Measurements from ENCODE around the gene TEX2. TPM values are rescaled to one million over a fixed set of nuclear protein-coding genes. Genes with fewer than 3 reads are reported as not detected.

The TEX2 gene
- total and polyA plus RNA-seq, 7 experiments from 2014 or later: 7.9 to 24.2 (median 14.4) TPM

DNA sequence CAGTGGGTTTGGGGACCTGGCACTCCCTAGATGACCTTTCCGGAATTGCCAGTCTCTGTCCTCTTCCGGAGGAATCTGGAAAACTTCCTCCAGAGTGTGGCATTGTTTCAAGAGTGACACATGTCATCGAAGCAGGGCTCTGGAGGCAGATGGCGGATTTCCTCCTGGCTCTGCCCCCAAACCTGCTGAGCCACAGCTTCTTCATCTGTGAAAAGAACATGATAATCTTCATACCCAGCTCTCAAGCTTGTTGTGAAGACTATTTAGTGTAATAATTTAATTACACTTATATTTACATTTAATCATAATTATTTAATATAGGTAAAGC is 19.7 kb upstream of the TEX2 start:
- no peaks in the 10 kb centered on the region for H3K36me3 Mint-ChIP-seq
- ATAC-seq: no peak
- H3K27me3 ChIP-seq (ENCODE audit: control insufficient read depth in 2 of 2, insufficient read depth in 2 of 2, low read length in 2 of 2): no peaks in the 10 kb centered on the region
- no peaks in the 10 kb centered on the region for H3K9me3 ChIP-seq (ENCODE audit: control insufficient read depth in 2 of 3, low read length in 3 of 3)
- intact Hi-C loops (cut with micrococcal nuclease): loop anchor here (1.0 to 5.0 kb wide), 10 partner anchors 19 to 372 kb away; partner anchors contain the start of genes CSHL1 (in 2 of the 2), ERN1 (in 1 of the 2) and TEX2 (in 1 of the 2)
- no peak overlapping the region for H3K27ac ChIP-seq (ENCODE audit: low read depth, low read length)
- no peaks in the 10 kb centered on the region for H3K36me3 ChIP-seq (ENCODE audit: control insufficient read depth in 2 of 3, insufficient read depth in 3 of 3, low read length in 3 of 3)
- peaks cover 0 to 7% (median 0%) of the 10 kb centered on the region in 7 donors for H3K4me1 Mint-ChIP-seq
- peaks cover 0 to 5% of the 10 kb centered on the region in 2 donors for H3K4me1 ChIP-seq (ENCODE audit: control insufficient read depth in 2 of 2, insufficient read depth in 2 of 2, low read length in 2 of 2)
- H3K4me3 Mint-ChIP-seq: no peak overlapping the region
- DNase-seq: no peak
- H3K27ac Mint-ChIP-seq: no peak overlapping the region
- ChIA-PET CTCF (interaction anchor here (0.8 to 1.7 kb wide), 5 partner anchors 8 to 262 kb away, joined by 3 to 4 read pairs (median 4); partner anchors contain the start of gene ICAM2), POLR2A (interaction anchor here (0.9 to 4.3 kb wide), 4 partner anchors 19 to 137 kb away, joined by 3 to 38 read pairs (median 4); partner anchors contain the start of gene TEX2)
- no peak overlapping the region for H3K4me3 ChIP-seq (ENCODE audit: low read length)
- peaks cover 0 to 8% (median 0%) of the 10 kb centered on the region in 5 donors for H3K27me3 Mint-ChIP-seq
- H3K9me3 Mint-ChIP-seq: no peaks in the 10 kb centered on the region

DNA sequence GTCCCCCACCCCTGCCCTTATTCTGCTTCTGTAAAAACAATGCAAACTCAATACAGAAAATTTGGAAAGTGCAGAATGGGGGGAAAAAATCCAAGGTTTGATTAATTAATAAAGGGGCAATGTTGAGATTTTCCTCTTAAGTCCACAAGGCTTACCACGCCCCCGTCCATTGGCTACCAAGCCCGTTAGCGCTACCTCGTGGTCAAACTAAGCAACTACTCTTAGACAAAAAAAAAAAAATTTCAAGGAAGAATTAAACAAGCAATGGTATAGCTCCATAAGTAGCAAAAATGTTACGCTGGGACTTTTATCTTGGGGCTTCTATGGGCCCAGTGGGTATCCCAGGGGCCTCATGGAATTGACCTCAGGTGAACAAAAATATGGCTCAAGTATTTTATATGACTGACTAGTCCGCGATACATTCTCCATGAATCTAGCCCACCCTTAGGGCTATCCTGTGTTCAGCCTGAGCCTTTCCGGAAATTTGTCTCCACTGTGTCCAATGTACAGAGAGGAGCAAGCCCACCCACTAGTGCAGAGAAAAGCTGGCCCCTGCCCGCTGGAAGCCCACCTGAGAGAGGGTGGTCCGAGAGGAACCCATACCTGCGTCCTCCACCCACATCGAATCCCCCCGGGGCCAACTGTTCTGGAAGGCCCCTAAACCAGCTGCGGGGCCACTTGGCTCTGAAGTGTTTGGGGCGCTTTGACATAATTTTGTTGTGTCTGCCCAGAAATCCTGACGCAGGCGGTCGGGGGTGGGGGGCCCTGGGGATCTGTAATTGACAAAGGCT is 19.1 kb upstream of the TEX2 start:
- Mint-ChIP-seq H3K4me1 (peaks cover 0 to 7% (median 0%) of the 10 kb centered on the region in 7 donors), H3K36me3 (no peaks in the 10 kb centered on the region), H3K27ac (peak overlapping the region in 1 of 9 donors; percentile 20), H3K27me3 (peaks cover 0 to 8% (median 0%) of the 10 kb centered on the region in 5 donors), H3K9me3 (no peaks in the 10 kb centered on the region), H3K4me3 (no peak overlapping the region)
- DNase-seq (peak in 8 of 9 donors; percentile 31 to 61 (median 54)), ATAC-seq (peak; percentile 83)
- no peaks in the 10 kb centered on the region for H3K27me3 ChIP-seq (ENCODE audit: control insufficient read depth in 2 of 2, insufficient read depth in 2 of 2, low read length in 2 of 2)
- ChIA-PET CTCF (interaction anchor here (0.6 to 1.7 kb wide), 16 partner anchors 9 to 370 kb away, joined by 3 to 7 read pairs (median 4); partner anchors contain the start of gene ICAM2), POLR2A (interaction anchor here (0.6 to 4.3 kb wide), 11 partner anchors 10 to 373 kb away, joined by 3 to 38 read pairs (median 4); partner anchors contain the start of genes CD79B and TEX2)
- intact Hi-C loops (cut with micrococcal nuclease): loop anchor here (1.0 to 5.0 kb wide), 11 partner anchors 19 to 371 kb away; partner anchors contain the start of genes CSHL1 (in 2 of the 2), TEX2 (in 2 of the 2) and ERN1 (in 1 of the 2)
- H3K27ac ChIP-seq (ENCODE audit: low read depth, low read length): no peak overlapping the region
- peaks cover 0 to 5% of the 10 kb centered on the region in 2 donors for H3K4me1 ChIP-seq (ENCODE audit: control insufficient read depth in 2 of 2, insufficient read depth in 2 of 2, low read length in 2 of 2)
- H3K9me3 ChIP-seq (ENCODE audit: control insufficient read depth in 2 of 3, low read length in 3 of 3): no peaks in the 10 kb centered on the region
- no peaks in the 10 kb centered on the region for H3K36me3 ChIP-seq (ENCODE audit: control insufficient read depth in 2 of 3, insufficient read depth in 3 of 3, low read length in 3 of 3)
- H3K4me3 ChIP-seq (ENCODE audit: low read length): no peak overlapping the region

DNA sequence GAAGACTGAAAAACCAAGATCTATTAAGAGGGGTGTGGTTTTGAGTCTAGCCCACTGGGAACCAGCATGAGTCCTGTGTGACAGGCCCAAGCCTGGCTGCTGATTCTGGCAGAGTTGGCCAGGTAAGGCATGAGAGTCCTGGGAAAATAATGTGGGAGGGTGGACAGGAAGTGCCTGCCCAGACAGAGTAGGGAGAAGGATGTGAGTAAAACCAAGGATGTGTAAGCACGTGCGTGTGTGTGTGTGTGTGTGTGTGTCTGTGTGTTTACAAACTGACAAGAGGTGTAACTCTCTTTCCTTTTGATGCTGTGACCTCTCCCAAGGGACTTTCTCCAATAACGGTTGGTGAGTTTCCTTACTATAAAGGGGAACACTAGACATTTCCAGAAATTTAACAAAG is 15.6 kb upstream of the TEX2 start:
- peak overlapping the region in 2 of 9 donors; percentile 7 to 38 for H3K27ac Mint-ChIP-seq
- no peak overlapping the region for H3K27ac ChIP-seq (ENCODE audit: low read depth, low read length)
- no peak overlapping the region for H3K4me3 ChIP-seq (ENCODE audit: low read length)
- no peaks in the 10 kb centered on the region for H3K9me3 Mint-ChIP-seq
- H3K4me3 Mint-ChIP-seq: no peak overlapping the region
- ChIA-PET CTCF (no interaction called here), POLR2A (interaction anchor here (1.4 to 1.7 kb wide), 2 partner anchors 9 to 16 kb away, joined by 4 to 5 read pairs; partner anchors contain the start of gene TEX2)
- no peaks in the 10 kb centered on the region for H3K9me3 ChIP-seq (ENCODE audit: control insufficient read depth in 2 of 3, low read length in 3 of 3)
- H3K4me1 Mint-ChIP-seq: peaks cover 0 to 7% (median 0%) of the 10 kb centered on the region in 7 donors
- DNase-seq (no peak), ATAC-seq (no peak)
- H3K36me3 Mint-ChIP-seq: no peaks in the 10 kb centered on the region
- peaks cover 0 to 5% of the 10 kb centered on the region in 2 donors for H3K4me1 ChIP-seq (ENCODE audit: control insufficient read depth in 2 of 2, insufficient read depth in 2 of 2, low read length in 2 of 2)
- no peaks in the 10 kb centered on the region for H3K36me3 ChIP-seq (ENCODE audit: control insufficient read depth in 2 of 3, insufficient read depth in 3 of 3, low read length in 3 of 3)
- H3K27me3 Mint-ChIP-seq: peaks cover 0 to 2% (median 0%) of the 10 kb centered on the region in 5 donors
- intact Hi-C loops (cut with micrococcal nuclease): no loop called here
- no peaks in the 10 kb centered on the region for H3K27me3 ChIP-seq (ENCODE audit: control insufficient read depth in 2 of 2, insufficient read depth in 2 of 2, low read length in 2 of 2)

DNA sequence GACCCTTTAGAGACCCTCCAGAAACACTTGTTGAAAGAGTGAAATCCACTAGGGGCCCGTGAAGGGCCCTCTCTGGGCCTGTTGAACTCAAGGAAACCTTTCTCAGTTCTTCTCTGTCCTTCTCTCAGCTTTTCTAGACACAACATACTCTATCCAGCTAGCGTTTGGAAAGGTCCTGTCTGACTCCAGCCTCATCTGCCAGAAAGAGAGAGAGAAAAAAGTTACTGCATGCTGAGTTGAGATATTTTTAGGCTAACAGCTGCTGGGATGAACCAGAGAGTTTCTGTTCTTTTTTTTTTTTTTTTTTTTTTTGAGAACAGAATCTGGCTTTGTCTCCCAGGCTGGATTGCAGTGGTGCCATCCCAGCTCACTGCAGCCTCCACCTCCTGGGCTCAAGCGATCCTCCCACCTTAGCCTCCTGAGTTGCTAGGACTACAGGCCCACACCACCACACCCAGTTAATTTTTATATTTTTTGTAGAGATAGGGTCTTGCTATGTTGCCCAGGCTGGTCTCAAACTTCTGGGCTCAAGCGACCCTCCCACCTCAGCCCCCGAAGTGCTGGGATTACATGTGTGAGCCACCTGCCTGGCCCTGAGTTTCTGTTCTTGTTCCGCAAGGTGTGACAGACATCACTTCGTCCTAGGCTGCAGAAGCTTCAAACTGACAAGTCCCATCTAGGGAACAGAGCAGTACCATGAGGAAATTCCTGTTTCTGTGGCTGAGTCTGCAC is 14.9 kb upstream of the TEX2 start:
- no peak for ATAC-seq
- Histone ChIP-seq H3K4me1 (ENCODE audit: control insufficient read depth in 2 of 2, insufficient read depth in 2 of 2, low read length in 2 of 2) (peaks cover 0 to 8% of the 10 kb centered on the region in 2 donors), H3K27me3 (ENCODE audit: control insufficient read depth in 2 of 2, insufficient read depth in 2 of 2, low read length in 2 of 2) (no peaks in the 10 kb centered on the region), H3K9me3 (ENCODE audit: control insufficient read depth in 2 of 3, low read length in 3 of 3) (no peaks in the 10 kb centered on the region), H3K27ac (ENCODE audit: low read depth, low read length) (no peak overlapping the region), H3K4me3 (ENCODE audit: low read length) (no peak overlapping the region), H3K36me3 (ENCODE audit: control insufficient read depth in 2 of 3, insufficient read depth in 3 of 3, low read length in 3 of 3) (no peaks in the 10 kb centered on the region)
- Mint-ChIP-seq H3K4me3 (no peak overlapping the region), H3K9me3 (no peaks in the 10 kb centered on the region), H3K36me3 (no peaks in the 10 kb centered on the region), H3K27me3 (no peaks in the 10 kb centered on the region), H3K27ac (peak overlapping the region in 2 of 9 donors; percentile 7 to 72), H3K4me1 (peaks cover 2 to 11% (median 4%) of the 10 kb centered on the region in 7 donors)
- CTCF ChIA-PET: no interaction called here
- POLR2A ChIA-PET: no interaction called here
- intact Hi-C loops (cut with micrococcal nuclease): no loop called here
- DNase-seq: no peak

DNA sequence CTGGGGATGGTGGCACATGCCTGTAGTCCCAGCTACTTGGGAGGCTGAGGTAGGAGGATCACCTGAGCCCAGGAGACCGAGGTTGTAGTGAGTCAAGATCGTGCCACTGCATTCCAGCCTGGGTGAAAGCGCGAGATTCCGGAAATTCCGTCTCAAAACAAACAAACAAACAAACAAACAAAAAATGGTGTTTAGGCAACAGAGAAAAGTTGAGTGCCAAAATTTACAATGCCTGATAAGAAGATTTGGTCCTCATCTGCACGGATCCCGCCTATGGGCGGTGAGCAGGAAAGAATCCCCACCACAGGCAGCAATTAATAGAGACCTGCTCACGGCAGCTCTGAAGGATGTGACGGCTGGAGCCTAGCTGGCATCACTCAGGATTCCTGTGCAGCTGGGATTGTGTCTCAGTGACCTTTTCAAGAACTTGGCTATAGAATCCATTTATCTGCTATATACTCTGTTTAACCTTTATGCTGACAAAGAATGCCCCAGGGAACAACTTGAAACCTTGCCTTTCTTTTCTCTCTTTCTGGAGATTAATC is 14.0 kb upstream of the TEX2 start:
- POLR2A ChIA-PET: interaction anchor here (2.4 kb wide), 1 partner anchor 131 kb away, joined by 9 read pairs; no protein-coding TSS in a partner anchor
- no peak overlapping the region for H3K27ac Mint-ChIP-seq

DNA sequence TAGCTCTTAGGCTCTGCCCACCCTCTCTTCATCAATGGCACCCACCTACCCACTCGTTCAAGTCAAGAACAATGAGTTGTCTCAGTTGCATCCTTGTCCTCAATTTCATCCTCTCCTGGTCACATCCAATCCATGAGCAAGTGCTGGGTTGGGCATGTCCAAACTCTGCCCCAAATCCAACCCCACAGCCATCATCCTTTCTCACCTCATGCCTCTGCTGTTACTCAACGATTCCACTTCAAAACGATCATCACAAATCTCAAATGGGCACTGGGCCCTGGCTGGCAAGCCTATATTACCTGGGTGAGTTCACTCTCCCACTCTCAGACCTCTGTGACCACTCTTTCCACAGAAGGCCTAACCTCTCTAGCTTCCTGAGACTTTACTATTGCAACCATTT is 12.0 kb upstream of the TEX2 start:
- Mint-ChIP-seq H3K27me3 (no peaks in the 10 kb centered on the region), H3K4me1 (peaks cover 6 to 34% (median 26%) of the 10 kb centered on the region in 7 donors), H3K27ac (peak overlapping the region in 1 of 9 donors; percentile 45), H3K36me3 (peaks cover 0 to 7% (median 0%) of the 10 kb centered on the region in 5 donors), H3K9me3 (peaks cover 0 to 10% (median 0%) of the 10 kb centered on the region in 11 donors), H3K4me3 (no peak overlapping the region)
- ChIA-PET CTCF (no interaction called here), POLR2A (interaction anchor here (2.4 kb wide), 1 partner anchor 129 kb away, joined by 9 read pairs; no protein-coding TSS in a partner anchor)
- H3K9me3 ChIP-seq (ENCODE audit: control insufficient read depth in 2 of 3, low read length in 3 of 3): peaks cover 0 to 5% (median 0%) of the 10 kb centered on the region in 3 experiments
- no peak overlapping the region for H3K27ac ChIP-seq (ENCODE audit: low read depth, low read length)
- no peak overlapping the region for H3K4me3 ChIP-seq (ENCODE audit: low read length)
- peaks cover 0 to 16% of the 10 kb centered on the region in 2 donors for H3K4me1 ChIP-seq (ENCODE audit: control insufficient read depth in 2 of 2, insufficient read depth in 2 of 2, low read length in 2 of 2)
- no peak for DNase-seq
- no peak for ATAC-seq
- H3K36me3 ChIP-seq (ENCODE audit: control insufficient read depth in 2 of 3, insufficient read depth in 3 of 3, low read length in 3 of 3): no peaks in the 10 kb centered on the region
- intact Hi-C loops (cut with micrococcal nuclease): no loop called here
- no peaks in the 10 kb centered on the region for H3K27me3 ChIP-seq (ENCODE audit: control insufficient read depth in 2 of 2, insufficient read depth in 2 of 2, low read length in 2 of 2)

More for the DNA sequence above, 14.0 kb upstream of the TEX2 start:
- Mint-ChIP-seq H3K4me1 (peaks cover 3 to 14% (median 10%) of the 10 kb centered on the region in 7 donors), H3K9me3 (peaks cover 0 to under 1% (median 0%) of the 10 kb centered on the region in 11 donors), H3K36me3 (no peaks in the 10 kb centered on the region), H3K4me3 (no peak overlapping the region), H3K27me3 (no peaks in the 10 kb centered on the region)
- H3K27me3 ChIP-seq (ENCODE audit: control insufficient read depth in 2 of 2, insufficient read depth in 2 of 2, low read length in 2 of 2): no peaks in the 10 kb centered on the region
- H3K9me3 ChIP-seq (ENCODE audit: control insufficient read depth in 2 of 3, low read length in 3 of 3): no peaks in the 10 kb centered on the region
- intact Hi-C loops (cut with micrococcal nuclease): no loop called here
- ATAC-seq (no peak), DNase-seq (no peak)
- peaks cover 0 to 12% of the 10 kb centered on the region in 2 donors for H3K4me1 ChIP-seq (ENCODE audit: control insufficient read depth in 2 of 2, insufficient read depth in 2 of 2, low read length in 2 of 2)
- CTCF ChIA-PET: no interaction called here
- H3K36me3 ChIP-seq (ENCODE audit: control insufficient read depth in 2 of 3, insufficient read depth in 3 of 3, low read length in 3 of 3): no peaks in the 10 kb centered on the region
- H3K4me3 ChIP-seq (ENCODE audit: low read length): no peak overlapping the region
- H3K27ac ChIP-seq (ENCODE audit: low read depth, low read length): no peak overlapping the region

Measured in naive thymus-derived CD4-positive, alpha-beta T cell (primary cell).